ELF-1 (cell line): ENCODE data around the gene MBIP.
"Not testable (repeated sequence)": the region's sequence is repeated elsewhere in the genome, so short reads cannot be mapped to it uniquely, and the experiment has no call there.

Experiments
- DNase-seq: peaks from one replicate; pipeline ENCODE4 v3.0.0-alpha.2; 2016; ENCODE audit warnings: low read depth, low spot score

MBIP gene, protein sequence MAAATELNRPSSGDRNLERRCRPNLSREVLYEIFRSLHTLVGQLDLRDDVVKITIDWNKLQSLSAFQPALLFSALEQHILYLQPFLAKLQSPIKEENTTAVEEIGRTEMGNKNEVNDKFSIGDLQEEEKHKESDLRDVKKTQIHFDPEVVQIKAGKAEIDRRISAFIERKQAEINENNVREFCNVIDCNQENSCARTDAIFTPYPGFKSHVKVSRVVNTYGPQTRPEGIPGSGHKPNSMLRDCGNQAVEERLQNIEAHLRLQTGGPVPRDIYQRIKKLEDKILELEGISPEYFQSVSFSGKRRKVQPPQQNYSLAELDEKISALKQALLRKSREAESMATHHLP

DNA sequence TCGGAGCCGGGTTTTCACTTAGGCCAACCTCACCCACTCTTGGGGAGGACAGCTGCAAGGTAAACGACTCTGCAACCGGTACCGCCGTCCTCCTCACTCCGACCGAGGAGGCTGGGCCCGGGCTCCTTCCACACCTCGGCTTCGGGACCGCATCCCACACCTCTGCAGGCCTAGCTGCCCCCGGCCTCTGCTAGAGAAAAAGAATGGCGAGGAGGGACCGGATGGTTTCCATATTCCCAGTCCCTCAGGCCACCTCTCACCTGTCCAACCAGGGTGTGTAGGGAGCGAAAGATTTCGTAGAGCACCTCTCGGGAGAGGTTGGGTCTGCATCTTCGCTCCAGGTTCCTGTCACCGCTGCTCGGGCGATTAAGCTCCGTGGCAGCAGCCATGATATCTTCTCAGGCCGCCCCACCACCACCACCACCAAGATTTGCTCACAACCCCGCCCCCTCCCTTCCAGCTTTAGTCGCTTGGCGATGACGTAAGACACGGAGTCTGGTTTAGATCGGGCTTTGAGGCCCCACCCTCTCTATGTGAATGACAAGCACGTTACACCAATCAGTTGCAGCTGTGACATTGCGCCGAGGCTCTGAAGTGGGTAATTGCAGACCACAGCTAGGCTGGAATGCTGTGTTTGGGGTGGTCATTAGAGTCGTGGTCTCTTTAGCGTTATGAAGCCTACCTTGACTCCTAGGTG, at the start of gene MBIP:
TSS of gene MBIP (minus strand) at position 438 of the 697 bp plus-strand sequence. CDS start at position 389, 49 bp downstream.
- peak; percentile 95 for DNase-seq

- DNase-seq, result no peak
These were observed 47.7 kb upstream of the MBIP start for GRCh38 chr14:36367985-36368774.

DNA sequence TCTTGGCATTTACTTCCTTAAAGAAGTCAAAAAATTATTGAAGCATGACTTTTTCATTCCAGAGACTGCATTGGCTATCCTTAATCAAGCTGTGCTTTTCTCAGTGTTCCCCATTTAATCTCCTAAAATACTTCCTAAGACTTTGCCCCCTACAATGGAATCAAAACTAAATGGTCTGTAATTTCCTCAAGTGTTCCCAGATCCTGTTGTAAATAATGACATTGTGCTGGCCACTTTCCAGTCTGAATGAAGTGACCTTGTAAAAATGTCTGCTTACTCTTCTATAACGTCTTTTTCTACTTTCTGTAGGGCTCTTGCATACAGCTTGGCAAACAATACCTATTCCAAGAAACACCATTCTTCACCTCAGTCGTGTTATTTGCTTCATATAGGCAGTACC, 45.3 kb upstream of the MBIP start:
- no peak for DNase-seq

GRCh38 chr14:36363704-36364103, 43.3 kb upstream of the MBIP start:
- peak; percentile 5 for DNase-seq

GRCh38 chr14:36362648-36363047, 42.2 kb upstream of the MBIP start:
- no peak for DNase-seq

DNA sequence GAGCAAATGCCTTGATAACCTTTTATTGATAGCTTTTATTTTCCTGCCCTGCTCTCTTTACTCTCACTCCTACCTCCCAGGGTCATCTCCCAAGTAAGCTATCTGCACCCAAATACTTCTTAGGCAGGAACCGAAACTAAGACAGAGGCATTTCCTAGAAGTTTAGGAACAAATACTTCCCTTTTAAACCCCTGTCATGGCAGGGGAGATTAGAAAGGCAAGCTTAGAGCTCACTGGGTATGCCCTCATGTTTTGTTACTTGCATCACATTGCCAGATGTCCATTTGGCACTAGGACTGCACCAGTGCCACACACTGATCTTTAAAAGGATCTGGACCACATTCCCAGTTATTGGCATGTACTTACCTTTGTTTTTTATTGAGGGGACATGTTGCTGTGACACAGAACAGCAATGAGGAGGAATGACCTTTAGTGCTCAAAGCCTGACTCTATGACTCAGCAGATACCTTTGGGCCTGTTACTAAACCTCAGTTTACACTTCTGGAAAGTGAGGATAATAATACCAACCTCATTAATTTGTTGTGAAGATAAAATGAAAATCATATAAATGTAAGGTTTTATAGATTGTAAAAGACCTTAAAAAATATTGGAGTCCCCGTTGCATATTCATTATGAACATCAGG, 40.9 kb upstream of the MBIP start:
- DNase-seq, result no peak

DNA sequence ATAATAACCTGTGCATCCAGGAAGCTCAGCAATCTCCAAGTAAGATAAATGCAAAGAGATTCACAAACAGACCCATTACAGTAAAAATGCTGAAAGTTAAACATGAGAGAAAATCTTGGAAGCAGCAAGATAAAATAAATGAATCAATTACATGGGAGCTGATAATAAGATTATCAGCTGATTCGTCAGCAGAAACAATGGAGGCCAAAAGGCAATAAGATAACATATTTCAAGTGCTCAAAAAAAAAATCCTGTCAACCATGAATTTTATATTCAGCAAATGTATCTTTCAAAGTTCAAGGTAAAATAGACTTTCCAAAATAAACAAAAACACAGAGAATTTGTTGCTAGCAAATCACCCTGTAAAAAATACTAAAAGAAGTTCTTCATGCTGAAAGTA, 36.4 kb upstream of the MBIP start:
- DNase-seq, result no peak

GRCh38 chr14:36346052-36346451, 25.6 kb upstream of the MBIP start:
- no peak for DNase-seq

GRCh38 chr14:36344211-36344610, 23.8 kb upstream of the MBIP start:
- no peak for DNase-seq

- not testable (repeated sequence) for DNase-seq
These were observed 21.4 kb upstream of the MBIP start for GRCh38 chr14:36341811-36342210.

- DNase-seq, result no peak
These were observed 19.9 kb upstream of the MBIP start for GRCh38 chr14:36340276-36340890.

DNA sequence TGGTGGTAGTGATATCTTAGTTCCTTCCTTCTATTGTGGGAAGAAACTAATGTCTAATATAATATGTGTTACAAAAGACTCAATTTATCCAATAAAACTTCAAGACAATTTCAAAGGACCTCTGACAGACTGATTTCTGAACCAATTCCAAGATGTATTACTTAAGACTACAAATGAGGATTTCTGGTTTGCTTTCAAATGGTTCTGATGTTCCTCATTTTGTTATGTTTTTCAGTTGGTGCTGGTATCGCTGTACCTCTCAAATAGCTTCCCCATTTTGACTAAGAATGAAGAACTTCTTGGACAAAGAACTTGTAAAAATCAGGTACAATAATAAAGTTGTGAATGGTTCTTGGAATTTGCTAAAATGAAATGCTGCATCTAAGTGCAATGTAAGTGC, 19.4 kb upstream of the MBIP start:
- DNase-seq, result no peak

- no peak for DNase-seq
These were observed 12.7 kb upstream of the MBIP start for GRCh38 chr14:36333119-36333518.

DNA sequence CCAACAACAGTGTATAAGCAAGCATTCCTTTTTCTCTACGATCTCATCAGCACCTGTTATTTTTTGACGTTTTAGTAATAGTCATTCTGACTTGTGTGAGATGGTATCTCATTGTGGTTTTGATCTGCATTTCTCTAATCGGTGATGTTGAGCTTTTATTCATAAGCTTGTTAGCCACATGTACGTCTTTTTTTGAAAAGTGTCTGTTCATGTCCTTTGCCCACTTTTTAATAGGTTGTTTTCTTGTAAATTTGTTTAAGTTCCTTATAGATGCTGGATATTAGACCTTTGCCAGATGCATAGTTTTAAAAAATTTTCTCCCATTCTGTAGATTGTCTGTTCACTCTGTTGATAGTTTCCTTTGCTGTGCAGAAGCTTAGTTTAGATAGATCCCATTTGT, 7.1 kb upstream of the MBIP start:
- not testable (repeated sequence) for DNase-seq

DNA sequence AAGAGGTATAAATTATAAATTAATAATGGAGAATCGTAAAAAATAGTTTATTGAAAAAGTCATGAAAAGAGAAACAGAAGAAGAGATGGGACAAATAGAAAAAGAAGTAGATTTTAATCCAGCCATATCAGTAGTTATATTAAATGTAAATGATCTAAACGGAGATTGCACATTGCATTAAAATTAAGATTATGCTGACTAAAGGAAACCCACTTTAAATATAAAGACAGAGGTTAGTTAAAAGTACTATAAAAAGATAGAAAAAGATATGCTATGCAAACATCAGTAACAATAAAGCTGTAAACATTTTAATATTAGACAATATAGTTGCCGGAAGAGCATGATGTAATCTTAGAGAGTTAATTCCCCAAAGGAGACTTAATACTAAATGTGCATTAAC, 5.4 kb upstream of the MBIP start:
- no peak for DNase-seq

DNA sequence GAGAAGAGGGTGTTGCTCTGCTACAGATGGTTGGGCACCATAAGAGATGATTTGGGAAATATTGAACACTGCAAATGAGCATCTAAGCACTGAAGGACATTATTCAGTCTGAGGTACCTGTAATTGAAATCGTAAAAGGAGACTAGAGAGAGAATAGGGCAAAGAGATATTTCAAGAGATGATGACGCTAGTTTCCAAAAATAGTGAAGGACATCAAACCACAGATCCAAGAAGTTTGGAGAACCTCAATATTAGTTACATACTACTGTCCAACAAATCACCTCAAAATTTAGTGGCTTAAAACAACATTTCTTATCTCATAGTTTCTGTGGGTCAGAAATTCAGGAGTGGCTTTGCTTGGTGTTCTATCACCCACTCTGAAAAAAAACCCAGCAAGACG, 4.5 kb upstream of the MBIP start:
- no peak for DNase-seq

DNA sequence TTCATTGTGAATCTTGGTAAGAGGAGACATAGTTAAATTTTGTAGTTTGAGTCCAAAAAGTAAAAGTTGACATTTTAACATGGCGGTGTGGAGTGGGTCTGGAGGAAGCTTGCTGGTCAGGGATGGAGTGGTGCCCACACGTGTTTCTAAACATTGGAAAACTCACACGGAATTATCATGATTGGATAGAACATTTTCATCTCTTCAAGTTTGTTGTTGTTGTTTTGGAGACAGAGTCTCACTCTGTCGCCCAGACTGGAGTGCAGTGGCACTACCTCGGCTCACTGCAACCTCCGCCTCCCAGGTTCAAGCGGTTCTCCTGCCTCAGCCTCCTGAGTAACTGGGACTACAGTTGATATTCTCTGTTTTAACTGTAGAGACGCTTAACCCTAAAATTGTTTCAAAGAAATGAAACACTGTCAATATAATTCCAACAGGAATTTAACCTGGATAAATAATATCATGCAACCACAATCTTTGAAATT, 502 bp upstream of the MBIP start:
- DNase-seq, result no peak

- DNase-seq, result no peak
These were observed 588 bp downstream of the MBIP start for GRCh38 chr14:36319899-36320199.

GRCh38 chr14:36317650-36318049, 2.8 kb downstream of the MBIP start:
- DNase-seq, result no peak

GRCh38 chr14:36316131-36316530, 4.3 kb downstream of the MBIP start:
- no peak for DNase-seq

DNA sequence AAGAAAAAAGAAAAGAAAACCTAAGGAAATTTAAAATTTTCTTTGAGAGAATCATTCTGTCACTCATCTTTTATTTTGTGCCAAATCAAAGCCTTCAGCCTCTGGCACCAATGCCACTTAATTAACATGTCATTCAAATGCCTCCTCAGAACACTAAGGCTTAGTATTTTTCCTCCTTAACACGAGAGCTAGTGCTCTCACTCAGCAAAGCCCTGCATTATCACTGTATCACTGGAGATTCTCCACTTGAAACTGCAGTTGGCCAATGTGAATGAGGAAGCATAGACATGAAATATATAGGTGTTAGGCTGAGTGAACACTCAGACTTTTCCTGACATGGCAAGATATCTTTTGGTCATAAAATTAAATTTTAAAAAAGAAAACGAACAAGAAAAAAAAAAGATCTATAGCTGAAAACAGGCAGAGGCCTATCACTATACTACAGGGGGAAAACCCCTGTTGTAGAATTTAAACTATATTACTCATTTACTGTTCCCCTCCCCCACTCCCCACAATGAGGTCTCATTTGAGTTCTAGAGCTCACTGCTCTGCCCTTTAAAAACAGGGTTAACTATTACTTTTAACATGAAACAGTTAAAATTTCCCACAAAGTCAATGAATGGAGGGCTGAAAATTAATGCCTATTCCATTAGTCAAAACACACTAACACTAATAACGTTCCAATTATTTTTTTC, 5.1 kb downstream of the MBIP start:
- DNase-seq, result no peak
